Measurements from ENCODE around the gene NTSR1.

- no peak for TF ChIP-seq CTCF (IDR thresholded peaks at IDR 0.05)
- TF ChIP-seq POLR2A (IDR thresholded peaks at IDR 0.05): no peak
- TF ChIP-seq EP300 (IDR thresholded peaks at IDR 0.05): no peak
Measured at GRCh38 chr20:62715201-62715600, 6.6 kb downstream of the NTSR1 start.
